ENCODE results near the gene KASH5.

DNA sequence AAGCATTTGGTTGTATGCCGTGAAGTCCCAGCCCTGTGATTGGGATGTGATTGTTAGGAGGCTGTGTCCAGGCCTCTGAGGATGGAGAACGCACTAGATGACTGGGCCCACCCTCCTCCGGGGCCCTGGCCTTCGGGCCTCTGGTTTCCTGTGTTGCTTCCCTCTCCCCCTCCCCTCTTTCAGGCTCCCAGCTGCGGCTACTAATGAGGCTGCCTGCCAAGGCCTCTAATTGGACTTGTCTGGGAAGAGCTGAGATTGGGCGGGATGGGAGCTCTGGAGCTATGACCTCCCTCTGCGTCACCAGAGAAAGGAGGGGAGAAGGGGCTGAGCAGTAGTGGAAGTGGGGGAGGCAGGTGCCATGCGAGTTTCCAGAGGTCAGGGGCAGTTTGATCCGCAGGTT lies 25.3 kb downstream of the KASH5 start:
- TF ChIP-seq ZNF274 (IDR thresholded peaks at IDR 0.05; ENCODE audit: low read depth, low read length) (no peak), YY1 (IDR thresholded peaks at IDR 0.05; ENCODE audit: insufficient read depth, insufficient read length) (no peak), SUZ12 (IDR thresholded peaks at IDR 0.05; ENCODE audit: extremely low read depth, insufficient read depth, insufficient read length) (no peak)

Data from NT2/D1 (cell line).